Pancreas (tissue), 10 donors: ENCODE measurements around the gene ARHGAP21. TPM values are rescaled to one million over a fixed set of nuclear protein-coding genes. Genes with fewer than 3 reads are reported as not detected.

Experiments
- ATAC-seq, 4 donors: fragments of 200-7000 bp; cut with Tn5 transposase; one replicate each; pipeline versions ENCODE4 v1.8.0 to v1.9.1; 2020; ENCODE audit warnings: mild to moderate bottlenecking in 4 of 4, moderate library complexity in 4 of 4
- DNase-seq, 6 donors: peaks; one replicate each; pipeline ENCODE4 v3.0.0-alpha.2; 2020
- FAIRE-seq: peaks from 2 replicates; lab custom pipeline; 2012; peaks lifted over from hg19 to GRCh38; lab: Jason Lieb, UNC
- H3K27ac ChIP-seq, 4 donors: fragments of 200-600 bp; sonication (generic); 1 replicate in 3 of 4; 2 replicates in 1 of 4; pipeline versions ENCODE4 v1.5.0 to v1.8.0; 2020
- H3K27me3 ChIP-seq, 4 donors: fragments of 200-600 bp; one replicate each; pipeline ENCODE4 v1.8.0; 2021
- H3K36me3 ChIP-seq, 3 donors: fragments of 200-600 bp; sonication (generic) in 1 of 3; one replicate each; pipeline versions ENCODE4 v1.5.0 to v1.8.0; 2020 to 2021
- H3K4me1 ChIP-seq, 3 donors: fragments of 200-600 bp; one replicate each; pipeline ENCODE4 v1.8.0; 2021
- H3K4me3 ChIP-seq, 4 donors: fragments of 200-600 bp; sonication (generic) in 2 of 4; one replicate each; pipeline versions ENCODE4 v1.5.0 to v1.8.0; 2020 to 2021
- H3K9me3 ChIP-seq, 4 donors: fragments of 200-600 bp; one replicate each; pipeline ENCODE4 v1.8.0; 2021
- CTCF ChIP-seq, 4 donors: fragments of 200-600 bp; sonication (generic) in 3 of 4; IDR thresholded peaks; one replicate each; pipeline versions ENCODE4 v1.5.0 to v1.8.0; 2021; ENCODE audit warnings: antibody characterized with exemption in 4 of 4
- WGBS, 2 donors: extraction: QIAGEN DNeasy Blood & Tissue Kit; methylation state at CpG; one replicate each; pipeline ENCODE4 v1.1.7; 2013; 5-methylcytosine and 5-hydroxymethylcytosine counted together
- intact Hi-C, 3 donors: fragments of 100-400 bp; cut with DNase I; formaldehyde crosslinking; loops; one replicate each; pipeline versions ENCODE4 v1.11.1 to v1.14.2; 2022
- polyA plus RNA-seq, 2 donors: library from polyadenylated mRNA; stranded (reverse); fragments of 200-250 nt; gene quantifications; one replicate each; pipeline ENCODE4 v1.2.3, GENCODE V29; 2013
- total RNA-seq, 6 donors: library from RNA; stranded (reverse); fragmentation: NEBNext Ultra II Directional in 4 of 6; extraction: Animal tissue kit (Norgen Biotek cat#: 25700) in 4 of 6; gene quantifications; one replicate each; pipeline versions ENCODE4 v1.2.1 to v1.2.4, GENCODE V29; 2021 to 2023
- donor health status: healthy with polysubstance abuse.
- donor health status: DM: no; HTN: no; CAD: no; lungs with moderate emphysema.
- donor health status: DM: no; HTN: no; CAD: no.
- donor health status: control.
- donor health status: control.
- donor health status: Bipolar disorder and iron deficiency.
- donor health status: DM: yes; HTN: yes; CAD: no.
- donor health status: DM: no; HTN: no; CAD: no.
- donor health status: DM: no; HTN: no; CAD: no.
- donor health status: DM: yes; HTN: yes; CAD: no.

The ARHGAP21 gene
- total and polyA plus RNA-seq, 8 donors, result 11.0 to 42.1 (median 25.2) TPM

DNA sequence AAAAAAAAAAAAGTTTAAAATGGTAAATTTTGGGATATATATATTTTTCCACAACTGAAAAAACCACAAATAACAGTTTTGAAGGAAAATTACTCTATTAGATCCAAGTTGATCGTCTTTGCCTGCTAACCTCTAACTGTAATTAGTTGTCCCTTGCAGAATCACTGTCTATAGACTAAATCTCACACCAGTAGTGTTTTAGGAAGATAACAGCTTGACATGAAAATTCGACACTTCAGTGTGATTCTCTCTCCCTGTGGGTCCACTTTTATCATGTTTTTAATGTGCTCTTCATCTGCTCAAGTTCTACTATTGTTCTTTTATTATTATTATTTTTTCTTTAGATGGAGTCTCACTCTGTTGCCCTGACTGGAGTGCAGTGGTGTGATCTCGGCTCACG is 24.5 kb upstream of the ARHGAP21 start:
- 77 to 85% methylated on average over 4 of the region's 4 CpGs for WGBS, 2 donors
- Histone ChIP-seq H3K36me3 (no peaks in the 10 kb centered on the region), H3K27ac (no peak overlapping the region), H3K4me3 (no peak overlapping the region), H3K4me1 (no peaks in the 10 kb centered on the region), H3K9me3 (no peaks in the 10 kb centered on the region), H3K27me3 (no peaks in the 10 kb centered on the region)
- intact Hi-C loops, result no loop called here
- no peak for TF ChIP-seq CTCF (IDR thresholded peaks at IDR 0.05)
- FAIRE-seq (no peak), DNase-seq (no peak), ATAC-seq (no peak)

DNA sequence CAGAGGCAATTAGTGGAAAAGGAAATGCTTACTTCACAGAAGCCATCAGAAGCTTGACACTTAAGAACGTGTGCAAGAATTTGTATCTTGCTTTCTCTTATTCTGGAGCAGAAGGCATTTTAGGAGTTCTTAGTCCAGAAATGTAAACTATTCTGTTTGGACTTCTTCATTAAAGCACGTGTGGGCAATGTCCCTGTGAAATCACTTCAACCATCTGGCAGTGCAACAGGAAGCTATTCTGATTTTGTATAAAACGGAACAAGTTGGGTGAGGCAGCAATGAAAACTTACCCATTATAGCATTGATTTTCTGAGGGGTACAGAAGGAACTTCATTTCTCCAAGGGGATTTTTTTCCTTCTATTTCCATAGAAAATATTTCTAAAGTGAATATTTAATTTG is 21.3 kb upstream of the ARHGAP21 start:
- no peaks in the 10 kb centered on the region for H3K9me3 ChIP-seq
- H3K27me3 ChIP-seq, result no peaks in the 10 kb centered on the region
- FAIRE-seq, result no peak
- WGBS, 2 donors, result 46 to 57% methylated on average over 3 of the region's 3 CpGs
- ATAC-seq, result no peak
- no peaks in the 10 kb centered on the region for H3K36me3 ChIP-seq
- intact Hi-C loops, result no loop called here
- no peak for TF ChIP-seq CTCF (IDR thresholded peaks at IDR 0.05)
- H3K27ac ChIP-seq, result no peak overlapping the region
- no peaks in the 10 kb centered on the region for H3K4me1 ChIP-seq
- no peak for DNase-seq
- no peak overlapping the region for H3K4me3 ChIP-seq

- Histone ChIP-seq H3K27ac (no peak overlapping the region), H3K4me1 (no peaks in the 10 kb centered on the region), H3K4me3 (no peak overlapping the region), H3K36me3 (no peaks in the 10 kb centered on the region), H3K27me3 (no peaks in the 10 kb centered on the region), H3K9me3 (no peaks in the 10 kb centered on the region)
- no peak for FAIRE-seq
- DNase-seq, result no peak
- no peak for TF ChIP-seq CTCF (IDR thresholded peaks at IDR 0.05)
- WGBS, 2 donors, result 84 to 94% methylated on average over 1 of the region's 1 CpG
- ATAC-seq, result no peak
- intact Hi-C loops, result no loop called here
Measured at GRCh38 chr10:24740714-24741113, 17.0 kb upstream of the ARHGAP21 start.

DNA sequence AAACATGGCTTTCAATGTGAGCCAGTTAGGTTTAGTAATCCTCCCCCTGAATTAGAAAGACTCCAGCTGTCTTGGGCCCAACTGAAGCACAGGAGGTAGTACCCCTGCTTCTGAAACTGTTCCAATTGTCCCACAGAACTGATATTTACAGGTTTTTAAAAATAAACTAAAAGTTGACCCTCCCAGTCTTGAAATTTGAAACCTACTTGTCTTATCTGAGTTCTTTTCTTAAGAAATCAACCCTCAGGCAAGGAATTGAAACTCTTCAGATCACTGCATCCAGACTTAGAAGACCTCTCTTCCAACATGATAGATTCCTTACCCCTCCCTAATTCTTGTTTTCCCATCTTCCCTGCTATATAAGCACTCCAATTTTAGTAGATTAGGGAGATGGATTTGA is 13.3 kb upstream of the ARHGAP21 start:
- H3K27ac ChIP-seq, result no peak overlapping the region
- H3K4me1 ChIP-seq, result no peaks in the 10 kb centered on the region
- no peaks in the 10 kb centered on the region for H3K36me3 ChIP-seq
- H3K4me3 ChIP-seq, result no peak overlapping the region
- TF ChIP-seq CTCF (IDR thresholded peaks at IDR 0.05), result no peak
- no peak for DNase-seq
- ATAC-seq, result no peak
- intact Hi-C loops, result no loop called here
- no peak for FAIRE-seq
- H3K9me3 ChIP-seq, result no peaks in the 10 kb centered on the region
- no peaks in the 10 kb centered on the region for H3K27me3 ChIP-seq

DNA sequence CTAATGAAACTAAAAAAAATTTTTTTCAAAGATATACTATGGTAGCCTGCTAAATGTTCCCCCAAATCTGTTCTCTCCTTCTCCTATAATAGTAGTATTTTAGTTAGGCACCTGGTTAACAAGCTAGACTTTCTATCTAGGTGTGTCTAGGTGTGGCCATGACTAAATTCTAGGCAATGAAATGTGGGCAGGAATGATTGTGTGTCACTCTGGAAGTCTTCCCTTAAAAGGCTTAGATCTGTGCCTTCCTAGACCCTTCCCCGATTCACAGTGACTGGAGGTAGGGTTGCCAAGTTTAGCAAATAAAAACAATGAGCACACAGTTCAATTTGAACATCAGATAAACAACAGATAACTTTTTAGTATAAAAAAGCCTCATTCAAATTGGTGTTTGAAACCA is 8.3 kb upstream of the ARHGAP21 start:
- DNase-seq (no peak), FAIRE-seq (no peak), ATAC-seq (no peak)
- Histone ChIP-seq H3K36me3 (no peaks in the 10 kb centered on the region), H3K4me1 (no peaks in the 10 kb centered on the region), H3K4me3 (no peak overlapping the region), H3K9me3 (no peaks in the 10 kb centered on the region), H3K27ac (no peak overlapping the region), H3K27me3 (no peaks in the 10 kb centered on the region)
- TF ChIP-seq CTCF (IDR thresholded peaks at IDR 0.05), result no peak
- intact Hi-C loops, result no loop called here
- WGBS, 2 donors, result 67% methylated on average over 1 of the region's 1 CpG
